HG02970 (cell line): ENCODE results near the gene HYAL4.
"Not testable (repeated sequence)": the region's sequence is repeated elsewhere in the genome, so short reads cannot be mapped to it uniquely, and the experiment has no call there.

Experiments
- ATAC-seq: cut with Tn5 transposase; IDR thresholded peaks from one replicate; pipeline ENCODE4 v1.9.1; 2021; ENCODE audit warnings: mild to moderate bottlenecking, moderate library complexity, moderate number of reproducible peaks; ENCODE audit not compliant: unreplicated experiment, low FRiP score

Gene HYAL4

DNA sequence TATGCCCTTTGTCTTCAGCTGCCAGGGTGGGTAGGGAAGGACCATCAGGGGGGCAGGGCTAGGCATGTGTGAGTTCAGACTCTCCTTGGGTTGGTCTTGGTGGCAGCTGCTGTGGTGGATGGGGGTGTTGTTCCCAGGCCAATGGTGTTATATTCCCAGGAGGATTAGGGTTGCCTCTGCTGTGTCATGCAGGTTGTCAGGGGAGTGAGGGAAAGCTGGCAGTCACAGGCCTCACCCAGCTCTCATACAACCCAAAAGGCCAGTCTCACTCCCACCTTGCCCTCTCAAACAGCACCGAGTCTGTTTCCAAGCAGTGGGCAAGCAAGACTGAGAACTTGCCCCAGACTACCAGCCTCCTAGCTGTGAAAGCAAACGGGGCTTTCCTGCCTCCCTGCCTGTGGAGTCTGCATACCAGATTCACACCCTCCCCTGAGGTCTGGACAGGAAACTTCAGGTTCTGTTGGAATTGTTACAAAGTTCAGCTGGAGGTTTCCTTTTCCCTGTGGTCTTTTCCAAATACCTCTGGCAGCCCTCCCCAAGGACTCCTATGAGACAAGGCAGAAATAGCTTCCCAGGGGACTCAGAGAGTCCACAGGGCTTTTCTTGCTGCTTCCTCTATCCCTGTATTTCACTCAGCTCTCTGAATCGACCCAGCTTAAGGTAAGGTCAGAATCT, 1.4 kb downstream of the HYAL4 start:
- no peak for ATAC-seq

DNA sequence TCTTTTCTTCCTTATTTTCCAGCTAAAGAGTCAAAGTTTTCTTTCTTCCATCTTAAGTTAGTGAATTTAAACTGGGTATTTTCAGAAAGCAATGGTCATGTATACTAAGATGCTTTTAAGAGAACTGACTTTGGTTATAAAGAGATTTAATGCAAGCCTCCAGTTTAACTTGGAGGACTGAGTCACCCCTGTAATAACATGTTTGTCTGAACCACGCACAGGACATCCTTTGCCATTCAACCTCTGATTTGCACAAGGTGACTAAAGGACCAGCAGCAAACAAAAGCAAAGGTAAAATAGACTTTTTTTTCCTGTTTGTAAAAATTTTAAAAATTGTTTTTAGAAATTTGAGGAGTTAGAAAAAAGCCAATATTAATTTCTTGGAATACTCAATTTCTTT, 2.9 kb downstream of the HYAL4 start:
- no peak for ATAC-seq

- no peak for ATAC-seq
Measured at GRCh38 chr7:123849855-123850254, 4.9 kb downstream of the HYAL4 start.

GRCh38 chr7:123851404-123851803, 6.4 kb downstream of the HYAL4 start:
- not testable (repeated sequence) for ATAC-seq

DNA sequence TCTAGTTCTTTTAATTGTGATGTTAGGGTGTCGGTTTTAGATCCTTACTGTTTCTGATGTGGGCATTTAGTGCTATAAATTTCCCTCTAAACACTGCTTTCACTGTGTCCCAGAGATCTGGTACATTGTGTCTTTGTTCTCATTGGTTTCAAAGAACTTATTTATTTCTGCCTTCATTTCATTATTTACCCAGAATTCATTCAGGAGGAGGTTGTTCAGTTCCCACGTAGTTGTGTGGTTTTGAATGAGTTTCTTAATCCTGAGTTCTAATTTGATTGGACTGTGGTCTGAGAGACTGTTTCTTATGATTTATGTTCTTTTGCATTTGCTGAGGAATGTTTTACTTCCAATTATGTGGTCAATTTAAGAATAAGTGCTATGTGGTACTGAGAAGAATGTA, 9.3 kb downstream of the HYAL4 start:
- not testable (repeated sequence) for ATAC-seq

DNA sequence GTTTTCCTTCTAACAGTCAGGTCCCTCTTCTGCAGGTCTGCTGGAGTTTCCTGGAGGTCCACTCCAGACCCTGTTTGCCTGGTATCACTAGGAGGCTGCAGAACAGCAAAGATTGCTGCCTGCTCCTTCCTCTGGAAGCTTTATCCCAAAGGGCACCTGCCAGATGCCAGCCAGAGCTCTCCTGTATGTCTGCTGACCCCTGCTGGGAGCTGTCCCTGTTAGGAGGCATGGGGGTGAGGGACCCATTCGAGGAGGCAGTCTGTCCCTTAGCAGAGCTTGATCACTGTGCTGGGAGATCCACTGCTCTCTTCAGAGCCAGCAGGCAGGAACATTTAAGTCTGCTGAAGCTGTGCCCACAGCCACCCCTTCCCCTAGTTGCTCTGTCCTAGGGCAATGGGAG, 11.5 kb downstream of the HYAL4 start:
- ATAC-seq = not testable (repeated sequence)

GRCh38 chr7:123860848-123861247, 15.9 kb downstream of the HYAL4 start:
- no peak for ATAC-seq

DNA sequence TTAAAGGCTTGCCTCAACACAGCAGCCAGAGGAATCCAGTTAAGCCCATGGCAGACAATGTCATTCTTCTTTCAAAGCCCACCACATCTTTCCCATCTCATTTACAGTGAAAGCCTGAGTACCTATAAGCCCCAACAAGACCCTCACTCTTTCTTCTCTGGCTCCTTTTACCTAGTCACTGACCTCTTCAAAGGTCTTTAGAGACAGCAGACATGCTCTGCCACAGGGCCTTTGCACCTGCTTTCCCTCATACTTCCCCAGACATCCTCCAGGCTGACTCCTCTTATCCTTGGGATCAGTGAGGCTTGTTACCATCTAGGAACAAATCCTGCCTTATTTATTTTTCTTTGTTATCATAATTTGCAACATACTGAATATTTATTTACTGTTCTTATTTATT, 17.8 kb downstream of the HYAL4 start:
- no peak for ATAC-seq

GRCh38 chr7:123863461-123863860, 18.5 kb downstream of the HYAL4 start:
- ATAC-seq = no peak

GRCh38 chr7:123864012-123864411, 19.0 kb downstream of the HYAL4 start:
- ATAC-seq = no peak

DNA sequence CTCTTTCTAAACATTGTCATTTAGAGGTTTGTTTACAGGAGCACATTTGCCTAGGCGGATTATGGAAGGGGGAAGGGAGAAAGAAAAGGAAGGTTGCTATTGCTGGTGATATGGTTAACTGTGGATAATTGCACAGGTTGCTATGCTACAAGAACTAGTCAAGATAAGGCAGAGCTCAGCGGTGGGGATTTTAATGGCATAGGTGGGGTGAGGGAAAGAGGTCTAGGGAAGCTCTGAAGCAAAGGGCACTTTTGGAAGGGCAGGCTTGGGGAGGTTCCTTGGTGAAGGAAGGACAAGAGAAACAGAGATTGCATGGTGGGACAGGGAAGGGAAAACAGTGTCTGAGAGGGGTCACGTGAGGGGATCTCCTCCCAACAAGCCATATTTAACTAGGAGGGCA, 19.5 kb downstream of the HYAL4 start:
- no peak for ATAC-seq

- no peak for ATAC-seq
Measured at GRCh38 chr7:123864966-123865365, 20.0 kb downstream of the HYAL4 start.

DNA sequence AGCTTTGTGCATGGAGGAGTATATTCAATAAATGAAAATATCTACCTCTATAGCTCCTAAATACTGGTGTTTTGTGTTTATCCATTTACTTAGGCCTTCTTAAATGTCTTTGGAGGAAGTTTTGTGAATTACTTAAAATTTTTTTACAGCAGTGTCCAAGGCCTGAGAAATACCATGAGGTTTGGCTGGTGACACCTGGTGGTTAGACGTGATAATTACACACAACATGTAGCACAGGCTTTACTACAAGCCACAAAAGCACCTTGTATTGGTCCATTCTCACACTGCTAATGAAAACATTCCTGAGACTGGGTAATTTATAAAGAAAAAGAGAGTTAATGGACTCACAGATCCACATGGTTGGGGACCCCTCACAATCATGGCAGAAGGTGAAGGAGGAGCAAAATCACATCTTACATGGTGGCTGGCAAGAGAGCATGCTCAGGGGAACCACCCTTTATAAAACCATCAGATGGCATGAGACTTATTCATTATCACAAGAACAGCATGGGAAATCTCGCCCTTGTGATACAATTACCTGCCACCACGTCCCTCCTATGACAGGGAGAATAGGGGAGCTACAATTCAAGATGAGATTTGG, 20.6 kb downstream of the HYAL4 start:
- peak; percentile 81 for ATAC-seq

- no peak for ATAC-seq
Measured at GRCh38 chr7:123867225-123867624, 22.3 kb downstream of the HYAL4 start.

- peak; percentile 72 for ATAC-seq
Measured at GRCh38 chr7:123871998-123872867, 27.3 kb downstream of the HYAL4 start.

DNA sequence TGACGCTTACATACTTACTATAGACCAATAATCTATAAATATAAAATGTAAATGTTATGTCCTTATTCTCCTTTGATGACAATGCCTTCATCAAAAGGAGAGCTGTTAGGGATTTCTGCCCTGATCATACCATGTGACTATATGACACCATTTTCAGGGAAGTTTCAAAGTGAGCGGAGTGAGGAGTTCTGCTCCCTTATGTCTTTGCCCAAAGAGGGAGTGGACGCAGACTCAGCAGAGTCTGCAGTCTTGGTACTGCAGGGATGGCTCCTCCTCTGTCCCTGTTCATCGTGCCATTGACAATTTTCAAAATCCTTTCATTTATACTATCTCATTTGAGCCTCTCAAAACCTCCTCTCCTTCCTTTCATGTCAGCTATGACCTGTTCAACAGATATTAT, 27.9 kb downstream of the HYAL4 start:
- ATAC-seq = no peak

DNA sequence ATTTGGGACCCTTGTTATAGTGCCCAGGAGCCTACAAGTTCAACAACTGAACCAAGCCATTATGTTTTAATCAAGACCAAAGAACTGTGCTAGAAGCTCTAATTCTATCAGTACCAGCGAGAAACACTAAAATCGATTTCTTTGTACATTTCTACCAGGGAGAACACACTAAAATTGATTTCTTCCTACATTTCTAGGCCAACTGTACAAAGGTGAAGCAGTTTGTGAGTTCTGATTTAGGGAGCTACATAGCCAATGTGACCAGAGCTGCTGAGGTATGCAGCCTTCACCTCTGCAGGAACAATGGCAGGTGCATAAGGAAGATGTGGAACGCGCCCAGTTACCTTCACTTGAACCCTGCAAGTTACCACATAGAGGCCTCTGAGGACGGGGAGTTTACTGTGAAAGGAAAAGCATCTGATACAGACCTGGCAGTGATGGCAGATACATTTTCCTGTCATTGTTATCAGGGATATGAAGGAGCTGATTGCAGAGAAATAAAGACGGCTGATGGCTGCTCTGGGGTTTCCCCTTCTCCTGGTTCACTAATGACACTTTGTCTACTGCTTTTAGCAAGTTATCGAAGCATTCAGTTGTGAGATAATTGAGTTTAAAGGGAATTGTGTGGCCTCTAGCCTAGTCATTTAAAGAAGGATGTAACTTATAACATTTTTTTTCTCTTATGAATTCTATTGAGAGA, 31.7 kb downstream of the HYAL4 start:
- no peak for ATAC-seq

DNA sequence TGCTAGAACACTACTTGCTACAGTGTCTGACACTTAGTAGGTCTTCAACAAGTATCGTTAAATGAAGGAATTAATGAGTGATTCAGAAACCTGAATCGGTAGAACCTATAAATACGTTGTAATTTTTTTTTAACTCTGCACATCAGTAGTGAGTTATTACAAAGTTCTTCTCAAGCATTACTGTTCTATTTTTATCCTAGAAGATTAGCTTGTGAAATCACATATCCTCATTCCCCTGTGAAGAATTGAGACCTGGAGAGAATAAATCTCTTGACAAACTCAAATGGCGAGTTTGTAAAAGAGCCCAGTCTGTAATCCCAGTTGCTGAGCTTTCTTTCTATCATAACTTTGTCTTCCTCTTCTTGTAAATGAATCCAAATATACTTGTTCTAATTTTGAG, 34.7 kb downstream of the HYAL4 start:
- ATAC-seq = no peak

DNA sequence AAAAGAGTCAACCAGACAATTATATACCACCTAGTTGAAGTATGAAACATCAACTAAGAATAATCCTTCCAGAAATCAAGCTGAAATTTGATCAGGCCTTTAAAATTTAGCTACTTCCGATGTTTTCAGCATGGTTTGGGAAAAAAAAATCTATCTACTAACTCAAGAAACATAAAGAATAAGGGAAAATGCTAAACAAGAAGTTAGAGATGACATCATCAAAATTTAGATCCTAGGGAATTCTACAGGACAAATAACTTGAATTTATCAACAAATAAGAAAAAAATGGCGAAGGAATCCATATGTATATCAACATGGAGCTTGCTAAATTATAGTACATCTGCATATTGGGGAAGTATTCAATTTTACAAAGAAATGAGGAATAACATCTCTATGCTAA, 36.3 kb downstream of the HYAL4 start:
- ATAC-seq = no peak

DNA sequence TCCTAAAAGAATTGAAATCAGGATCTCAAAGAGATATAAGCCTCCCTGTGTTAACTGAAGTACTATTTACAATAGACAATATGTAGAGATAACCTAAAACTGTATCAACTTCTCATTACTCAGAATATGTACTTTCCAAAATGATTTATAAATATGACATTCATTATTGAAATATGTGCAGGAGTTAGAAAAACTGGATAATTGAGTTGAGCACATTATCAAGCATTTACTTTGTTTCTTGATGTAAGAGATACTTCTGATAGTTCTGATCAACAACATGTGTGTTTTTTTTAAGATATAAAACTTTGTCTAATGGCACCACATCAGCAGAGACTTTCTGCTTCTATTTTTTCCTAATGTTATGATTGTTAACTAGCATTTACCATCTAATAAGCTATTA, 38.2 kb downstream of the HYAL4 start:
- ATAC-seq = no peak

GRCh38 chr7:123888192-123888591, 43.2 kb downstream of the HYAL4 start:
- ATAC-seq = no peak
